ENCODE data around the gene AKT1S1.
A peak's percentile ranks its signal among the peaks of the same experiment; 100 is the strongest.

AKT1S1 gene

DNA sequence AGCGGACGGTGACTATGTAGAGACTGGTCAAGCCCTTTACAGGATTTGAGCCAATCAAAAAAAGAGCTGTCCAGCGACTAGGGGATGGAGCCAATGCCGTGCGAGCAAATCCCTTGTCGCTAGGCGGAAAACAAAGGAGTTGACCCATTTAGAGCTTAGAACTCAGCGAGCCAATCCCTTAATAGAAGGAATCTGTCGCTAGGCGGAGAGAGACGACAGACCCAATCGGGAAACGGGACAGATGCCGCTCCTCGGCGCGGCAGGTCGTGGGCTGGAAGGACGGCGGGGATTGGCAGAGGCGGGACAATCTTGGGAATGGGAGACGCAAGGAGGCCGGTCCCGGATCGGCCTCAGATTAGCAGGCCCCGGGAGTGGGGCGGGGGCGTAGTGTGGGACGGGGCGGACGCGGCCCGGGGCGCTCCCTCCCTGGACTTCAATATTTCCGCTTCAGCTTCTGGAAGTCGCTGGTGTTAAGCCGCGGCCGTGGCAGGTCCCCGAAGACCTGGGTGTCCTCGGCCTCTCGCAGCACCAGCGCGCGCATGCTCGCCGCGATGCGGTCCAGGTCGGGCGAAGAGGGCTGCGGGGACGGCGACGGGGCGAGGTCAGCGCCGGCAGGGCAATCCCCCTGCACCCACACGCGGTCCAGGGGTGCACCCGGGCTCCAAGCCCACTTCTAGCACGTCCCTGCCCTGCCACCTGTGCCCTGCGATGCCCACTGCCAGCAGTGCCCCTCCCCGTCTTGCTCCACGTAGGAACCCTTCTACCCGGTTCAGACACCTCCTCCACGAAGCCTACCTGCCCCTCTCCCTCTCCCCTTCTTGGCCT is 7.5 kb downstream of the AKT1S1 start:
- peak; percentile 74 to 82 (median 79) for DNase-seq (ENCODE audit: low read depth in 2 of 3, low spot score in 2 of 3)

DNA sequence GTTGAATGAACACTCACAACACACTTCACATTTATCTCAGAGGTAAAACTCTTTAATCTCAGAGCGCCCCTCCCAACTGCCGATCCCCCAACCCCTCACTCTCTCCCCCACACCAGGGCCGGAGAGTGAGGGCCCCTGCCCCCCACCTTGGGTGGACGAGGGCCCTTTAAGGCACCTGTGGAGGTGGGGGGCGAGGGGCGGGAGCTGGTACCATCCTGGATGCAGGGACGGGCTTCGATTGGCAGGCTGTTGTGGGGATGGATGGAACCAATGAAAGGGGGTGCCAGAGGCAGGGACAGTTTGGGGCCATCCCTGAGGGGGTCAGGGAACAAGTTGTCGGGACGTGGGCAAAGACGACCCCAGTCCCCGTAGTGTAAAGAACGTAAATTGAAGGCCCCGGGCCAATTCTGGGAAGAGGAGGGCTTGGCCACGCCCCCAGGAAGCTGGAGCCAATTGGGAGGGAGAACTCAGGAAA is 8.1 kb downstream of the AKT1S1 start:
- peak in 2 of 3 experiments; percentile 33 to 47 for DNase-seq (ENCODE audit: low read depth in 2 of 3, low spot score in 2 of 3)

DNA sequence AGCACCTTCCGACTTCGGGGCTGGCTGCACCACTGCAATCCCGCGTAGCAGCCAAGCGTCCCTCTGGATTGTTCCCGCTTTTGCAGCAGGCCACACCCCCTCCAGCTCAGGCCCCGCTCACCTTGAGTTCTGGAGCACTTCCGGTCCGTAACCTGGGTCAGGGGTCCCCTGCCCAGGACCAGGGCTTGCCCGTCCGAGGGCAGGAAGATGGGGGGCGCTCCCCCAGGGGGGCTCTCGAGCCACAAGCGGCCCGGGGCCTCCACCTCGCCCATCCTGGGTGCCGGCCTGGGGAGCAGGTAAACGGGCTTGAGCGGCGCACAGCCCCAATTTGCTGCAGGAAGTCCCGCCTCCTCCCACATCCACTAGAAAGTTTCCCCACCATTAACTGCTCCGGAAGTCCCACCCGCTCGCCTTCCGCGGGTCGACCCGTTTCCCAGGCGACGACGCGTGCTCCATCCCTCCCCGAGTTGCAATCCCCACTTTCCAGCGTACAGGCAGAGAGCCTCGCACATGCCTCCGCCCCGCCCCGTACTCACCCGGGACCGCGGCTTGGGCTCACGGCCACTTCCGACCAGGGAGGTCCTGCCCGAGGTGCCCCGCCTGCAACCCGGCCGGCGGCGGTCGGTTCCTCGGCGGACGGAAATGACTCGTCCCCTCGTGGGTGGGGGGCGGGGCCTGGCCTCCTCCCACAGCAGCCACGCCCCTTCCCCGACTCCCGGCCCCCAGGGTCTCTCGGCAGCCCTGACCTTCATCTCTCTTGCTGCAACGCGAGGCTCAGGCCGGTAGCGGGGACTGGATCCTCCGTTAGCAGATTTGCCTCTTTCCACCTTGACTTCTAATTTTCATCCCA is 10.0 kb downstream of the AKT1S1 start, which contains the start of gene PNKP:
Gene PNKP (minus strand): TSS at position 644 of the 850 bp plus-strand sequence. CDS start 372 bp downstream, at position 272.
- peak; percentile 83 to 91 (median 86) for DNase-seq (ENCODE audit: low read depth in 2 of 3, low spot score in 2 of 3)

DNA sequence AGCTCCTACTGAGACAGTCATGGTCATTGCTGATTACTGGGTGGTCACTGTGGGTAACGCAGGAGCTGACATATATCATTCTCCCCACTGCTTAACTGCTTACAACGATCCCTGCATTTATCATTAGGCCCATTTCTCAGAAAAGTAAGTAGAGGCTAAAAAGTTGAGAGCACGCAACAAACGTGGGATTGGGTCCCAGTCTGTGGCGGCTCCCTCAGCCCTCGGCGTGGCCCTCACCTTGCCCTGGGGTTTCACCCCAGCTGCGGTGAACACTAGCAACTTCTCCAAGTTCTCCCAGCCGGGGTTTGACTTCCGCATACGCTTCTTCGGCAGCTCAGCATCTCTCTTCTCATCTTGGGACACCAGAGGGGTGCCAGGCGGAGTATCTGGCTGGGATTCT is 12.3 kb downstream of the AKT1S1 start:
- no peak for DNase-seq (ENCODE audit: low read depth in 2 of 3, low spot score in 2 of 3)

DNA sequence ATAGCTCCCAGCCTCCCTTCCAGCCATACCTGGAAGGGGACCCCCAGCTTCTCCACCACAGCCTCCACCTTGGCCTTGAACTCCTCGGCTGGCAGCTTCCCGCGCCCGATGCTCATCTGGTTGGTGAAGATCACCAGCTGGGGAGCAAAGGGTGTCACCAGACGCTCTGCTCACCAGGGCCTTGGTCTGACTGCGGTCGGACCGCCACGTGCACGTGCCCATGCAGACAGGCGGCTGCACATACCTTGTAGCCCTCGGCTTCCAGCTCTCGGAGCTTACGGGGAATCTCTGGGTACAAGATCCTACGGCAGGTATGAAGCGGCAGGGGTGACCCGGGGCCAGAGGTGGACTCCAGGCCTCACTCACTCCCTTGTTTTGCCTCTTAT is 13.2 kb downstream of the AKT1S1 start:
- no peak for DNase-seq (ENCODE audit: low read depth in 2 of 3, low spot score in 2 of 3)

DNA sequence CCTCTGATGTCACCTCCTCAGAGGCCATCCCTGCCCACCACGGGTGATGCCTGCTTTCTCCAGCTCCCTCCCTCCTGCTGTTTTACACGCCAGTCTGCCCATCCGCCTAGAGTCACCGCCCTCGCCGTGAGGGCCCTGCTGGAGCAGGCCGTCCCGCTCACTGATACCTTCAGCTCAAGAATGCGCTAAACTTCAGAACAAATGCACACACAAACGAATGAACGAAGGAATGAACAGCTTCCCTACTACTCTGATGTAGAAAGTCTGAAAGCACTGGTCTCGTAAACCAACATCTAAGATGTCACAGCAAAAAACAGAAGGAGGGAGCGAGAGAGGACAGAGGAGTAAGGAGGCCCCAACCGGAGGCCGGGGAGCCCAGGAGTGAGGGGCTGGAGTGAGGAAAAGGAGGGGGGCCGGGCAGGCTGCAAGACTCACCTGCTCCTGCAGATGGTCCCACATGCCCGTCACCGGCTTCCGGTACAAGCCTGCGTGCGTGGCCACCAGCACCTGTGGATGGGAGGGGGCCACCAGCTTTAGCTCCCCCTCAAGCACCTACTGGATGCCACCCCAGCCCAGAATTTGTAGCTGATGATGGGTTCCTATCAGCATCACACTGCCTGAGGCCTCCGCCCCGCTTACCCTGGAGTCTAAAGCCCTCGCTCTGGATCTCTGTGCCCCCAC is 13.8 kb downstream of the AKT1S1 start:
- DNase-seq (ENCODE audit: low read depth in 2 of 3, low spot score in 2 of 3): no peak

DNA sequence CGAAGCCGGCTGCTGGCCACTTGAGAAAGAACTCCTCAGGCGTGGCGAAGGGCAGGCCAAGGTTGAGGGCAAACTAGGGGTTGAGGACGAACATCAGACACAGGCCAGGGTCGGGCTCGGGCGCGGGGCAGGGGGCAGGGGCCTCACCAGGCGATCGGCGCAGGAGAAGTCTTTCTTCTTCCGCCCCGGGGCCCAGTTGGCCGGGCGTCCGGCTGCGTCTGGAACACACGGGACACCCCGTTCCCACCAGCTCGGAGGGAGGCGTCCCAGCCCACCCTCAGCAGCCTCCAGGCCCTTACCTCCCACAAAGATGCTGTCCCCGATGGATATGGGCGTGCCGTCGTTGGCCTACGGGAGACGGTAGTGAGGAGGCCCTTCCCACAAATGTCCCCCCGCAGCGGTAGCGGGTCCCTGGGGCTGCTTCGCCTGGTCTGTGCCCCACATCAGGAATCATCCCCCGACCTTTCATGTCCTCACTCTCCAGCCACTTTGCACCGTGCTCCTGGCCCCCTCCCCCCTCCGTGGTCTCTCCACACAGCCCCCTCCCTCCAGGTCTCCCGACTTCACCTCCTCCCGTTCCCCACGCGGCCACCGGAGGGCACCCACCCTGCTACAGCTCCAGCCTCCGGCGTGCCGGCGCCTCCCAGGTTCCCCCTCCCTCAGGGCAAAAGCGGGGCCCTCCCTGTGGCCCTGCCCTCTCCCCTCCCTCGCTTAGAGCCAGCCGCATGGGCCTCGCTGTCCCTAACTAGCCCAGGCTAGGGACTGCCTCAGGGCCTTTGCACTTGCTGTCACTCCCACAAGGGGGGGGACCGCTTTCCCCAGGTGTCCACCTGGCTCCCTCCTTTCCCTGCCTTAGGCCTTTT is 14.5 kb downstream of the AKT1S1 start:
- DNase-seq (ENCODE audit: low read depth in 2 of 3, low spot score in 2 of 3): no peak

DNA sequence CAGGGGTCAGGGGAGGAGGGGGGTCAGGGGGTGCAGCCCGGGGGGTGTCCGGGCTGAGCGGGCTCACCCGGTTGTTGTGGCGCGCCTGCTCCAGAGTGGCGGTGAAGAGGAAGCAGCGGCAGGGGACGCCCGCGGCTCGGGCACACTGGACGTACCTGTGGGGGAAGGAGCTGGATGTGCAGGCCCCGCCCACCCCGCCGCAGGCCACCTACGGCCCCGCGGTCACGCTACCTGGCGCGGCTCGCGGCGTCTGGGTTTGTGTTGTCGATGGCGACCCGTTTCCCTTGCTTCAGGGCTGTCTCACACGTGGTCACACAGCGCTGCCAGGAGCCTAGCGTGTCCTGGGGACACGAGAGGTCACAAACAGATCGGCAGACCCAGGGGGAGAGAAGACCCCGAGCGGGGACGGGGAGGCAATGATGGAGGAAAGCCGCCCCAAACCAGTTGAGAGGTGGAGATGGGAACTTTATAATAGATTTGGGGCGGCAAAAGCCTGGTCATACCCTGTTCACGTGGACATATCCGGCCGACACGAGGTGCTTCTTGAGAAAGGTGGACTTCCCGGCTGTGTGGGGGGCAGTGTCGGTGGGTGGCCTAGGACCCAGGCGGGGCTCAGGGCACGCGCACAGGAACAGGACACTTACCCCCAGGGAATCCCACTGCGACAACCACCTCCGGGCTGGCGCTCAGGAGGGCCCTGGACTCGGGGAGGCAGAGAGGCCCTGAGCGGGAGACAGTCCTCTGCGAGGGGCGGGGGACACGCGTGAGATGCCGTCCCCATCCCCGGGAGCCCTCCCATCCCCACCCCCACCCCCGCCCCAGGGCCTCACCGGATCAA is 15.4 kb downstream of the AKT1S1 start:
- DNase-seq (ENCODE audit: low read depth in 2 of 3, low spot score in 2 of 3): no peak

DNA sequence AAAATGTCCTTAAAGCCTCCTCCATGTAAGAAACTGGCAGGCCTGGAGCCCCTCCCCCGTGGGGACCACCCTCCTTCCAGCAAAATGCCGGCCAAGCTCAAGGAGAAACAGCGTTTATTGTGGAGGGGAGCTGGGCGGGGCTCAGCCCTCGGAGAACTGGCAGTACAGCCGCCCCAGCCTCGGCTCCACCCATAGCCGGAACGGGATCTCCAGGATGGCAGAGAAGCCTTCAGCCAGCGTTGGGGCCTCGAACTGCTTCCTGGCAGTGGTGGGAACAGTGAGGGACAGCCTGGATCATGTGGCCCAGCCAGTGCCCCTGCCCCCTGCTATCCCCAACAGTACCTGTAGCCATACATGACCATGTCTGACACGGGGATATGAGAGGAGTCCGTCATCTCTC is 16.0 kb downstream of the AKT1S1 start:
- no peak for DNase-seq (ENCODE audit: low read depth in 2 of 3, low spot score in 2 of 3)

DNA sequence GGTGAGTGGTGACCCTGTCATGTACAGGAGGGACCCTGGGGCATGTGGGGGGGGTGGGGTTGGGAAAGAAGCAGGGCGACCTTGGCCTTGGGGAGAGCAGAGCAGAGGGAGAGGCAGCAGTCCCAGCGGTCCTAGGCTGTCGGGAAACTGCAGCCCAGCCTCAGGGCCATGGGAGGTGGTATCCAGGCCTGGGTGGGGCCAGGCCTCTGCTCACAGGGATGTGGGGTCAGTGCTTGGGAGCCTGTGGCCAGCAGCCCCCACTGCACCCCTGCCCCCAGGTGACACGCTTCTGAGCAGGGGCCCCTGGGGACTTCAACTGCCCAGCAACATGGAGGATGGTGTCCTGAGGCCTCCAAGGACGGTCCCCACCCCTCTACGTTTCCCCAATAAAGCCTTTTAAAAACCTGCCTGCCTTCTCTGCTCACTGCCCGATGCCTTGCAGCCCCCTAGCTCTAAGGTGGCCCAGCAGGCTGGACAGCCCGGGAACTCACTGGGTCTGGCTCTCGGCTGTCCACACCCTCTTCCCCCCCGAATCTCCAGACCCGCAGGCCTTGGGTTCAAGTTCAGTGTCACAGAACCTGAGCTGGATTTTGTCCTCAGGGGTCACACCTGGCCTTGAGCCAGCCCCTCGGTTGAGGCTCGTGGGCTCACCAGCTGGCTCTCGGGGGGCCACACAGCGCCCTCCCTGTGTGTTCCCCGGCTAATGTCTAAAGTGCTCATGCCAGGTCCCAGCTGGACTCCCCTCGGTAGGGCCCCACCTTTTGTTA is 16.6 kb downstream of the AKT1S1 start:
- DNase-seq (ENCODE audit: low read depth in 2 of 3, low spot score in 2 of 3): no peak

DNA sequence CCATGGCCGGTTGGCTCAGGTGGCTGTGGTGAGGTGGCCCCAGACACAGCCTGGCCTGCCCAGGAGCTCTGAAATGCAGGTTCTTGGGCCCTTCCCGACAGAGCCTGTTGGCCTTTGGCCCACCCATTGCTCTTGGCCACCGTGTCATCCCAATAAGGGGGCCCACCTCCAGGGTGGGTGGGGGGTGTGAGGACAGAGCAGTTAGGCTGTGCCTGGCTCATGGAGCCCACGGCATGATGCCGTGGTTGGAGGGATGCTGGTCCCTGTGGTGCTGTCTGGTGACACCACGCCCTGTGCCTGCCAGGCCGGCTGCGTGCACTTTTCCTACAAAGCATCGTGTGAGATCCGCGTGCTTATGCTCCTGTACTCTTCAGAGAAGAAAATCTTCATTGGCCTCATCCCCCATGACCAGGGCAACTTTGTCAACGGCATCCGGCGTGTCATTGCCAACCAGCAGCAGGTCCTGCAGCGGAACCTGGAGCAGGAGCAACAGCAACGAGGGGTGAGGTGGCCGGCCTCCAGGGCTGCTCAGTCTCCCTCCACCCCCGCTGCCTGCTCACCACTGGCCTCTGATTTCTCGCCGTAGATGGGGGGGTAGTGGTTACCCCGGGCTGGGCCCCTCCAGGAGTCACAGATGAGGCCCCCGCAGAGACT is 17.3 kb downstream of the AKT1S1 start:
- DNase-seq (ENCODE audit: low read depth in 2 of 3, low spot score in 2 of 3): no peak

DNA sequence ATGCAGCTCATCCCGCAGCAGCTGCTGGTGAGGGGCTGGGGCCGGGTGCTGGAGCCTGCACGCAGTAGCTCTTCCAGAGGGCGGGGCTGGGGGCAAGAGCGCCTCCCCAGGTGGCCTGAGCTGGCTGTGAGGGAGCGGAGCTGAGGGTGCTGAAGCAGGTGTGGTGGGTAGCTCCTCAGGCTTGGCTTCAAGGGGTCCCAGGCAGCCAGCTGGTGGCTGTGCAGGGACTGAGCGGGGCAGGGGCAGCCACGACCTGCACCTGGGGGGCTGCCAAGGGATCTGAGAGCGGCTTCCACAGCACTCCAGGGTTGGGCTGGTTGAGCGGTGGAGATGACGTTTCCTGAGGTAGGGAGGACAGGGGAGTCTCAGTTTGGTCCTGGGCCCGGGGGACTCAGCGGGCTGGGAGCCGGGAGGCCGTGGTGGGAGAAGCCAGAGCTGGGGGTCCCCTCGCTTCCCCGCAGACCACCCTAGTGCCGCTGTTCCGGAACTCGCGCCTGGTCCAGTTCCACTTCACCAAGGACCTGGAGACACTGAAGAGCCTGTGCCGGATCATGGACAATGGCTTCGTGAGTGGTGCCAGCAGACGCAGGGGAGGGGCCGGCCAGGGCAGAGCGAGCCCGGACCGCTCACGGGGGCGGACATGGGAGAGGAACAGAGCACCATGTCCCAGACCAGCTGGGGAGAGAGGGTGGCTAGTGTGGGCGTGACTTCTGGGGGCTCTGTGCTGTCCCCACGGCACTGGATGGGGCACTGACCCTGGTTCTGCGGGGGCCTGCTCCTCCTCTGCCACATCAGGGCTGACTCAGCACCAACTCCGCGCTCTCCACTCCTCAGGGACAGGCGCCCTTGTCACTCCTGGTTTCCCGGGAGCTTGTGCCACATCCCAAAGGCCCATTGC is 18.8 kb downstream of the AKT1S1 start:
- no peak for DNase-seq (ENCODE audit: low read depth in 2 of 3, low spot score in 2 of 3)

DNA sequence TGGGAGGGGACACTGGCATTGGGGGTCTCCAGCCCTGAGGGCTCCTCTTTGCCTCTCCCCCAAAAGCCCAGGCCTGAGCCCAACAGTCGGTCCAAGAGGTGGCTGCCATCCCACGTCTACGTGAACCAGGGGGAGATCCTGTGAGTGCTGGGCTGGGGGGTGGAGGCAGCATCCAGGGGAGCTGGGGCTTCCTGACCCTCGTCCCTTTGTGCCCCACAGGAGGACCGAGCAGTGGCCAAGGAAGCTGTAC is 19.4 kb downstream of the AKT1S1 start:
- DNase-seq (ENCODE audit: low read depth in 2 of 3, low spot score in 2 of 3): no peak

DNA sequence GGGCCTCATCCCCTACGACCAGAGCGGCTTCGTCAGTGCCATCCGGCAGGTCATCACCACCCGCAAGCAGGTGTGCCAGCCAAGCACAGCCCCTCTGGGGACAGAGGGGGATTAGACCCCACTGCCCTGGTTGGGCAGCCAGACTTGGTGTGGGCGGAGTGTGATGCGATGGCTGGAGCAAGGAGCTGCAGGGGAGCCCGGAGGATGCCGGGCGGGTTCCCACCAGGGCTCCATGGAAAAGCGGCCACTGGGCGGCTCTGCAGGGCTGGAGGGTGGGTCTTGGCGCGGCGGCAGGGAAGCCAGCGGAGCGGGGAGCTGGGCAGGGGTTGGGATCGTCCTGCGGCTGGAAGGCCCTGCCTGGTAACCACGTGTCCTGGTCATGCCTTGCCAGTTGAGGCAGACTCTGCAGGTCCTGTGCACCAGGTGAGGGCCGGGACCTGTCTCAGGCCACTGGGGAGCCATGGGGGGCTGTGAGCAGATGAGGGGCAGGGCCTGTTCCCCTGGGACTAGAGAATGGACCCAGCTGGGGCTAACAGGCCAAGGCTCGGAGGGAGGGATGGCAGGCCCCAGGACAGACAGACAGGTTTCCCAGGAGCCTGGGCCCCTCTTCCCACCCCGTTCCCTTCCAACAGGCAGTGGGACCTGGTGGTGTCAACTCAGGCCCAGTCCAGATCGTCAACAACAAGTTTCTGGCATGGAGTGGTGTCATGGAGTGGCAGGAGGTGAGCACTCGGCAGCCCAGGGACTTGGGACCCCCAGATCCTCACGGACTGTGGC is 19.9 kb downstream of the AKT1S1 start:
- DNase-seq (ENCODE audit: low read depth in 2 of 3, low spot score in 2 of 3): no peak

DNA sequence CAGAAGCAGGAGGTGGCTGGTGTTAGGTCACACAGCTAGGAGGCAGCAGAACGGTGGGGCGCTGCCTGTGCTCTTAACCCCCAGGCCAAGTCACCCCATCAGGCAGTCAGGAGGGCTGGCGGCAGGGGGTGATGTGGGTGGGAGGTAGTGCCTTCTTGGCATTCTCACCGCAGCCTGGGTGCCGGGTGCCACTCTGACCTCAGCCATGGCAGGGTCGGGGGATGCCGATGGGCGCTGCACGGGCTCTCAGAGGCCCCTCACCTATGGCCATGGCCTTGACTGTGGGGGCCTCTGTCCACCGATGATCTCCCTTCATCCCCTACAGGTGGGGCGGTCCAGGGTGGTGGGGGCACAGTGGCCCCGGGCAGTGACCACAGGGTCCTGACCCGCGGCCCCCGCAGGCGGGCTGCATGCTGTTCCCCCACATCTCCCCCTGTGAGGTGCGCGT is 20.6 kb downstream of the AKT1S1 start:
- no peak for DNase-seq (ENCODE audit: low read depth in 2 of 3, low spot score in 2 of 3)

DNA sequence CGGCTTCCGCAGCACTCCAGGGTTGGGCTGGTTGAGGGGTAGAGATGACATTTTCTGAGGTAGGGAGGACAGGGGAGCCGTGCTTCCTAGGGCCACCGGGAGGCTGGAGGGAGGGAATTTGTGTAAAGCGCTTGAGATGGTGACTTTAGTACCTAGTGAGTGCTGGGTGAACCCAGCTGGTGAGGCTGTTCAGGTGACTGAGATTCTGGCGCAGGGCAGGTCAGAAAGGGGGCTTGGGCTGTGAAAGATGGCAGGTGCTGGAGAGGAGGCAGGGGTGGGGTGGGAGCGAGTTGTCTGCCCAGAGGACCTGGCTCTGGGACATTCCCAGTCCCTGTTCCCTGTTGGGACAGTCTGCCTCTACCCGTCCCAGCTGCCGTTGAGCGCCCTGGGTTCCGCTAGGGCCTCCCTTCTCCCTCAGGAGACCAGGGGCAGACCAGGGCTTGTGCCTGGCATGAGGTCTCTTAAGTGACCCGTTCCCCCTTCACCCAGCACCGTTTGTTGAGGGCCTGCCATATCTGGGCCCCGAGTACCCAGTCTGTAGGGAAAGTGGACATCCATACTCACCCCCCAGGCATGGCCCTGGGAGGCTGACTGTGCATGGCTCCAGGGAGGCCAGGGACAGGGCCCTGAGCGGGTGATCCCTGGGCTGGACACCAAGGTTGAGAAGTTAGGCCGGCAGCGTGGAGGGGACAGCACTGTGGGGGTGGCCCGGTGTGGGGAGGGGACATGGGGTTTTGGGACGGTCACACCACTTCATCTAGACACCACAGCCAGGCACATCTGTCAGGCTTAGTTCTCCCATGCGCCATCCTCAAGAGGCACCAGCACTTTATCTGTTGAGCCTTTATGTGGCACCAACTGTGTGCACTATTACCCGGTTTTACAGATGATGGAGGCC is 21.2 kb downstream of the AKT1S1 start:
- no peak for DNase-seq (ENCODE audit: low read depth in 2 of 3, low spot score in 2 of 3)
